ENCODE results near the gene GAD1. TPM values are rescaled to one million over a fixed set of nuclear protein-coding genes. Genes with fewer than 3 reads are reported as not detected.

Gene GAD1
- 3.9 and 6.7 TPM in 2 replicates for total RNA-seq (2014; rRNA removed; shearing (Covaris generic))

DNA sequence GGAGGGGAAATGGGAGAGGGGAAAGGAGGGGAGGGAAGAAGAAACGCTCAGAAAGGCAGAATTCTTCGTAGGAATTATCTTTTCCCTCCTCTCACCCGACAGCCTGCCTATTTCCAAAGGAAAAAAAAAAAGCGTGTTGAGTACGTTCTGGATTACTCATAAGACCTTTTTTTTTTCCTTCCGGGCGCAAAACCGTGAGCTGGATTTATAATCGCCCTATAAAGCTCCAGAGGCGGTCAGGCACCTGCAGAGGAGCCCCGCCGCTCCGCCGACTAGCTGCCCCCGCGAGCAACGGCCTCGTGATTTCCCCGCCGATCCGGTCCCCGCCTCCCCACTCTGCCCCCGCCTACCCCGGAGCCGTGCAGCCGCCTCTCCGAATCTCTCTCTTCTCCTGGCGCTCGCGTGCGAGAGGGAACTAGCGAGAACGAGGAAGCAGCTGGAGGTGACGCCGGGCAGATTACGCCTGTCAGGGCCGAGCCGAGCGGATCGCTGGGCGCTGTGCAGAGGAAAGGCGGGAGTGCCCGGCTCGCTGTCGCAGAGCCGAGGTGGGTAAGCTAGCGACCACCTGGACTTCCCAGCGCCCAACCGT, at the start of gene GAD1:
Gene GAD1 (plus strand): TSS at position 384 of the 589 bp plus-strand sequence. CDS start 1,705 bp downstream, outside the sequence.
- DNase-seq (ENCODE audit: low read depth) = peak; percentile 76

DNA sequence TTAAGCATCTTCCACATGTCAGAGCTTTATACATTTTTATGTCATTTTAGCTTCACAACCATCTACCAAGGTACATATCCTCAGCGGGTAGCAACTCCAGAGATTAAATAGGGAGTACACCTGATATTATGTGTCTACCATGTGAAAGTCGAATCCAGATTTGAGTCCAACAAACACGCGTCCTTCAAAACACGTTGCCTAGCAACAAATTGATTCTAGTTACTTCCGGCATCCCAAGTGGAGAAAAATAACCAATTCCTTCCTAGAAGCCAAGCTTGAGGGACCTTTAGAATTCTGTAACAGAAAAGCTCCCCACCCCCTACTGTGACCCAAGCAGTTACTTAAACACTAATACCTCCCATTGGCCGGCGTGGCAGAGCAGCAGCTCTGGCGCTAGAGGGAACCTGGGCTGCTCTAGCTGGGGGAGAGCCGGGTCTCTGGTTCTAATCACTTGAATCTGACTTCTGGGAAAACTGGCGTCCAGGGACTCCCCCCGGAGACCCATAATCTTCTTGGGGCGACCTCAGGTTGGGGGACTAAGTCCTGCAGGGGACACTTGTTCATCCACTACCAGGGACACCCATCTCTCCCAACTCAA, 46.6 kb upstream of the GAD1 start, which contains the start of gene ERICH2:
Gene ERICH2 (plus strand): TSS at position 371 of the 598 bp plus-strand sequence. CDS start 304 bp downstream, outside the sequence.
- DNase-seq (ENCODE audit: low read depth) = peak; percentile 59

- peak; percentile 75 for DNase-seq (ENCODE audit: low read depth)
Measured at GRCh38 chr2:170770606-170771420, 45.9 kb upstream of the GAD1 start.

DNA sequence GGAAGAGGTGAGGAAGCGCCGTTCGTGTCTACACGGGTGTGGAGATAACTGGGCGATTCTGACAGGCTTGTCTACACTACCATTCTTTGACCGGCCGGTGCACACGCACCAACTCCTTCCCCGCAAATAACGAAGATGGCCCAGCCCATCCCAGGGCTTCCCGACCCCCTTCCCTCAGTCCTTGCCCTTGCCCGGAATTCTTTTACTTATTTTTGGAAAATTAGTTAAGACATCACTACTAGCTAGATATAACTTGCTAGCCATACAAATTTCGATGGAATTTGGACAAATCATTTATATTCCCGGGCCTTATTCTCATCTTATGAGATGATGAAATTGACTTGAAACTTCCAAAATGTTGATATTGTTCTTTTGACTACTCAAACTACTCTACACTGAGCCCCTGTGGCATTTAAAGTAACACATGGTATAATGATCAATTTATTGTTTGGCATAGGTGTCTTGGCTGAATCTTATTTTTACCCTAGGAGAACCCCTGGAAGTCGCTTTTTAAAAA, 45.2 kb upstream of the GAD1 start:
- no peak for DNase-seq (ENCODE audit: low read depth)

DNA sequence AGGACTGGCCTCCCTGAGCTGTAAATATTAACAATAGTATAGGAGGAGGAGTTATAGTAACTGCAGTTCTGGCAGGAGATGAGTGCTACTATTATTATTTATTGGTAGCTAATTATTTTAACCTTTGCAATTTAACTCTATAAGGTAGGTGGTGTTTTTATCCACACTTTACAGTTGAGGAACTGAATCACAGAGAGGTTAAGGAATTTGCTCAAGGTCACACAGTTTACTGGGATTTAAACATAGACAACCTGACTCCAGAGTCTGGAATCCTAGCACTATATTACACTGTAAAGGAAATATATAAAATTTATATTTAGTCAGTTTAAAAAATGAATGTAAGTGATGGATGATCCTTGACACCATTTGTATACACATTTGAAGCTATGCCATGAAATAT, 44.4 kb upstream of the GAD1 start:
- DNase-seq (ENCODE audit: low read depth) = no peak

DNA sequence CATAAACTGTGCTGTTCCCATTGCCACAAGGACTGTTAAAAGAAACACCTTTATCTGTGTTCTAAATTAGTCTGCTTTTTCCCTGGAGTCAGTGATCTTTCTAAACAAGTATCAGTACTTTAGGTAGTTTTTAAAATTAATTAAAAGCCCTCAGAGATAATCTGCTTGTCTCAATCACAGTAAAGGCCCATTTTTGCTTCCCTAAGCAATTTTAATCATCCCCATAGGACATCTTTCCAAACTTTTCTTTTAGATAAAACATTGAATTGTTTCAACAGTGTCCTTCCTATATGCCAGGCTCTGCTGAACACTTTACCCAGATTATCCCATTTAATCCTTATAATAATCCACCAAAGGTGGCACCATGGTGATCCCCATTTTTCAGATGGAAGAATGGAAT, 42.6 kb upstream of the GAD1 start:
- DNase-seq (ENCODE audit: low read depth) = no peak

DNA sequence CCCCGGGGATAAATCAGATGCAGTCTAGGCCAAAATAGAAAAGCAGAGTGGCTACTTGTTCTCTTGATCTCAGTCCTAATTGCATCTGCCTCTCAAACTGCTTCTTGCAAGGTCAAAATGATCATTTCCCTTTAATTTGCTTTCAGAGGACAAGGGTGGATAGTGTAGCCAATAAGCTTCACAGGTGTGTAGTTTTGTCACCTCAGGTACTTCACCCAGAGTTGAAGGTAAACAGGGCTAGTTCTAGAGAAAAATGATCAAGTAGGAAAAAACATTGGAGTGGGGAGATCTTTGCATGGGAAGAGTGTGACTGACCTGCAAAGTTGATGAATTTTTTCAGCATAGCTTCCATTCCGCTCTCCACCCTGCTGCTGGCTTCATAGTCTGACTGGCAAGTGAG, 37.8 kb upstream of the GAD1 start:
- DNase-seq (ENCODE audit: low read depth) = no peak

DNA sequence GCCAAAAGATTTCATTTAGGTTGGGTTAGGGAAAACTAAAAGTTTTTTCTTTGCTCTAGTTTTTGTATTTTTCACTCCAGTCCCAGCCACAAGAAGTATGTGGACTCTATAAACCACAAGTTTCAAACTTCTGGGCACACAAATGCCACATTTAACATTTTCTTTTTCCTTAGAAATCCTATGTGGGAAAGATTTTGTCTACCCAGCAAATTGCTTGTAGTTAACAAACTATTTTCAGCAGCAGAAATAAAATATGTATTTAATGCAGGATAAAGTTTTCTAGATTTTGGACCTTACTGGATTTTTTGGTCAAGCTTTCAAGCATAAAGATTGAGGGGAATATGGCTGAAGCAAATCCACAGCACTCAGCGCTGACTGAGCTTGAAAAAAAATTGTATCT, 37.4 kb upstream of the GAD1 start:
- DNase-seq (ENCODE audit: low read depth) = no peak

- DNase-seq (ENCODE audit: low read depth) = no peak
Measured at GRCh38 chr2:170782673-170783072, 34.0 kb upstream of the GAD1 start.

DNA sequence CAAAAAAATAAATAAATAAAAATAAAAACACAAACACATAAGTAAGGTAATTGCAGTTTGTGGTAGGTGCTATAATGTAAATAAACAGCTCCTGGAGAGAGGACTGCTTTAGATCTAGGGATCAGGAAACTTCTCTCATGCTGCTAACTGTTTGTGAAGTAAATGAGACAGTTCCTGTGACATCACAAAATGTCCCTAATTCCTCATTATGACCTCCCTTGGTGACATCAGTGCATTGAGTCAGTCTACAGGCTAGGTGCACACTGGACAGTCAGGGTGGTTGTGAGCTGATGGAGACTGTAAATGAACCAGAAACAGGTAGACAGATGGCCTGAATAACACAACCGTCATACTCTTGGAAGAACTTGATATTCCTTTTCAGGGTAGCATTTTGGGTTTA, 33.1 kb upstream of the GAD1 start:
- no peak for DNase-seq (ENCODE audit: low read depth)

GRCh38 chr2:170798996-170799395, 17.7 kb upstream of the GAD1 start:
- DNase-seq (ENCODE audit: low read depth) = no peak

DNA sequence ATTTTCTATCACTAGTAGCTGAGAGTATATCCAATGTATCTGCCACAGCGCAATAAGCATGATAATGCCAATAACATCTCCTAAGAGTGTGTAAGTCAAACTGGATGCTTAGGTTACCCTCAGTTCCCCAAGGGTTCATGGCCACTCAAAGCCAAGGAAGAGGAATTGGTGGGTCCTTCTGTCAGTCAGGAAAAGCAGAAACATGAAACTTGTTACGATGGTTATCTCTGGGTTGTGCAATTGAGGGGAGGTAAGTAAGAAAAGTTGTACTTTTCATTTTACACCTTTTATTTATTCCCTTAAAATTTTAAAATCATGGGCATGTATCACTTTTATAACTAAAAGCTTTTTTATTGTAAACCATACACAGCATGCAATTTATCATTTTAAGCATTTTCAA, 10.1 kb upstream of the GAD1 start:
- DNase-seq (ENCODE audit: low read depth) = no peak

- DNase-seq (ENCODE audit: low read depth) = peak; percentile 74
Measured at GRCh38 chr2:170812710-170813600, 3.7 kb upstream of the GAD1 start.

GRCh38 chr2:170813611-170814532, 2.8 kb upstream of the GAD1 start:
- DNase-seq (ENCODE audit: low read depth) = peak; percentile 61

- DNase-seq (ENCODE audit: low read depth) = no peak
Measured at GRCh38 chr2:170814533-170815230, 2.0 kb upstream of the GAD1 start.

- DNase-seq (ENCODE audit: low read depth) = no peak
Measured at GRCh38 chr2:170815311-170815710, 1.4 kb upstream of the GAD1 start.

DNA sequence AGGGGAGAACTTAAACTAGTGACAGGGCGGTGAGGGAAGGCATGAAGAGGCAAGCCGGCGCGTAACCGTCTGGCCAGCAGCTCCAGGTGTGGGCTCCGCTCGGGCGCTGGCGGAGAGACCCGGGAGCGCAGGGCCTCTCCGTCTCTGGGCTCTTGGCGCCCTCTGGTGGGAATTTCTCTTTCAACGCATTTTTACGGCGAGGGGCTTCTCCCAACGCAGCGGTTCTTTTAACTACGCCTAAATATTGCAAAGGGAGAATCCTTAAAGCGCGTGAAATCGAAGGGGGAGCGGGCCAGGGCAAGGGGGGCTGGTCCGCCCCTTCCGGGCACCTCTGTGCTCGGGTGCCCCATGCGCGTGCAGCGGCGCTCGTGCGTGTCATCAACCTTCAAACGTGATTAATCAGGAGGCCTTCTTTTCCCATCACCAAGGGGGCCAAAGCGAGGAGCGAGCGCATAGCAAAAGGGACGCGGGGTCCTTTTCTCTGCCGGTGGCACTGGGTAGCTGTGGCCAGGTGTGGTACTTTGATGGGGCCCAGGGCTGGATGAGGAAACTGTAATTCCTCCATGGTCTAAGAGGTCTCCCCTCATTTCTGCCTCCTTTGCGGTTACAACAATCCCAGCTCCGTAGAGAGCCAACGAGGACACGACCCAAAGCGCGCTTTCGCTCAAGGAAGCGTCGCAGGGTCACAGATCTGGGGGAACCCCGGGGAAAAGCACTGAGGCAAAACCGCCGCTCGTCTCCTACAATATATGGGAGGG, 762 bp upstream of the GAD1 start:
- DNase-seq (ENCODE audit: low read depth) = peak; percentile 48

DNA sequence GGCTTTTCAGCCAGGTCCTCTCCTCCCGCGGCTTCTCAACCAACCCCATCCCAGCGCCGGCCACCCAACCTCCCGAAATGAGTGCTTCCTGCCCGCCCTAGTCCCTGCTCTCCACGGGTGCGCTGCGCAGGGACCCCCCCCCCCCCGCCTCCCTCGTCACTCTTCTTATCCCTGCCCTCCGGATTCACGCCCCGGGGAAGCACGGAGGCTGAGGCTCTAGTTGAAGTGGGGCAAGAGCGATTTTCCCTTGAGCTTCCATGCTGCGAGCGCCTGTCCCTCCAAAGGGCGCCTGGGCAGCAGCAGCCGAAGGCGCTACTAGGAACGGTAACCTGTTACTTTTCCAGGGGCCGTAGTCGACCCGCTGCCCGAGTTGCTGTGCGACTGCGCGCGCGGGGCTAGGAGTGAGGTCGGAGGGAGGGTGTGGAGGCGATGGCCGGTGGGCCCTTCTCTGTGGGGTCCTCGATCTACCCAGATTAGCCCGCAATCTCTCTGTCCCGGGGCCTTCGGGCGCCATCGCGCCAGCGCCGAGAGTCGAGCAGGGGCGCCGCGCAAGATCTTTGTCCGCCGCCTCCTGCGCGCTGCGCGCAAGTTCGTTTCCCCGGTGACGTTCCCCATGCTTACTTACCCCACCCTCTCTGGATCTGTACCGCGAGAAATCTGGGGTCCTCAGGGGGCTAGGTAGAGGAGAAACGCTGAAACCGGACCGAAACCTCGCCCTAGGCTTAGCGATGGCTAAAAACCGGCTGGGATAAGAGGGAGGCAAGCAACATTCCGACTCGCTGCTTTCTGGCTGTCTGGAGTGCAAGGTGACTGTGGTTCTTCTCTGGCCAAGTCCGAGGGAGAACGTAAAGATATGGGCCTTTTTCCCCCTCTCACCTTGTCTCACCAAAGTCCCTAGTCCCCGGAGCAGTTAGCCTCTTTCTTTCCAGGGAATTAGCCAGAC, 677 bp downstream of the GAD1 start:
- DNase-seq (ENCODE audit: low read depth) = peak; percentile 28
